Measurements from ENCODE around the gene CCDC178. TPM values are rescaled to one million over a fixed set of nuclear protein-coding genes. Genes with fewer than 3 reads are reported as not detected.

The CCDC178 gene
- total RNA-seq, 1 experiment from 2014 or later: not detected

DNA sequence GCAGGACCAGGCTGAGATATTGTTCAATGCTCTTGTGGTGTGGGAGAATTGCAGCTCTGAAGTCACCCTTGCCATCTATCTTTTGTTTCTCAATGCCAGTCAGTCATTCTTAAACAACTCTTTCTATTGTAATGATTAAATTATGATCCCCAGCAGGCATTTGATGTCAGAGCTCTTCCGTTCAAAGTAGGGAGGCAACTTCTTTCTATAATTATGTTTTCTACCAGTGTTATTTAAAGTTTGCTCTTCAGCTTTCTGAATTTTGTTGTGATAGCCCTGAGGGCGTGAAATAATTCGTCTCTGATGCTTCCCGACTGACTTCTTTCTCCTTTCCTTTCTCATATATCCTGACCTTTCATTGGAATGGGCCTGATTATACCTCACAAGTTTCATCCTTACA lies 506.3 kb downstream of the CCDC178 start:
- DNase-seq (ENCODE audit: low read depth, low spot score): no peak
- ChIA-PET RAD21 (ENCODE audit: low non-redundant PET in 1 of 2, low total read pairs in 2 of 2, uncharacterized antibody in 2 of 2, unreplicated experiment in 2 of 2) (no interaction called here), POLR2A (no interaction called here), CTCF (no interaction called here)
- Histone ChIP-seq H3K27ac (ENCODE audit: low read depth, low read length) (no peak overlapping the region), H3K4me3 (replicated peaks in 1 of 2; ENCODE audit: low read depth in 1 of 2, low read length in 2 of 2) (no peak overlapping the region), H3K9me3 (ENCODE audit: control insufficient read depth in 1 of 2, insufficient read depth in 1 of 2, low read depth in 1 of 2, low read length in 2 of 2) (0 out of 4 replicates have a peak, but pooled peaks cover 0 to 6% of the 10 kb centered on the region in 2 experiments), H3K27me3 (ENCODE audit: insufficient read depth, low read length) (no peaks in the 10 kb centered on the region), H2AFZ (ENCODE audit: low read depth, low read length, poor library complexity, severe bottlenecking) (no peak overlapping the region), H4K20me1 (ENCODE audit: insufficient read depth) (no peaks in the 10 kb centered on the region), H3K4me2 (ENCODE audit: low read length) (no peak overlapping the region), H3K9me2 (ENCODE audit: insufficient read depth) (no peaks in the 10 kb centered on the region), H3K4me1 (ENCODE audit: control insufficient read depth in 1 of 2, insufficient read depth in 2 of 2, low read length in 2 of 2) (no peaks in the 10 kb centered on the region), H3K9ac (ENCODE audit: low read length) (no peak overlapping the region), H3K36me3 (ENCODE audit: control insufficient read depth in 1 of 2, insufficient read depth in 2 of 2, low read length in 2 of 2) (no peaks in the 10 kb centered on the region), H3K79me2 (ENCODE audit: insufficient read depth, low read length) (no peaks in the 10 kb centered on the region)
- BruUV-seq (replicated peaks): no TSS peak
- intact Hi-C loops (cut with micrococcal nuclease): loop anchor here (10.0 kb wide), 1 partner anchor 779 kb away; no protein-coding TSS in a partner anchor
- no peak for ATAC-seq
- TF ChIP-seq TCF7L2 (IDR thresholded peaks at IDR 0.05; ENCODE audit: borderline replicate concordance, extremely low read depth, insufficient read depth, insufficient read length) (no peak), FOSL1 (IDR thresholded peaks at IDR 0.05; ENCODE audit: low read depth) (no peak), YY1 (IDR thresholded peaks at IDR 0.05; ENCODE audit: extremely low read depth, insufficient replicate concordance, low read depth, low read length) (no peak), CBX3 (IDR thresholded peaks at IDR 0.05; ENCODE audit: low read depth) (no peak), POLR2AphosphoS5 (IDR thresholded peaks at IDR 0.05; ENCODE audit: low read depth, low read length) (no peak), JUND (IDR thresholded peaks at IDR 0.05) (no peak), ELF1 (IDR thresholded peaks at IDR 0.05; ENCODE audit: borderline replicate concordance, low read depth) (no peak), SIN3A (IDR thresholded peaks at IDR 0.05; ENCODE audit: low read depth) (no peak), ZFX (IDR thresholded peaks at IDR 0.05) (no peak), CEBPB (IDR thresholded peaks at IDR 0.05; ENCODE audit: low read depth) (no peak), EZH2phosphoT487 (IDR thresholded peaks at IDR 0.05; ENCODE audit: borderline replicate concordance) (no peak), ZNF274 (IDR thresholded peaks at IDR 0.05; ENCODE audit: low read depth, low read length) (no peak), SRF (IDR thresholded peaks at IDR 0.05; ENCODE audit: low read depth) (no peak)
- TF ChIP-seq, protein P1, sequence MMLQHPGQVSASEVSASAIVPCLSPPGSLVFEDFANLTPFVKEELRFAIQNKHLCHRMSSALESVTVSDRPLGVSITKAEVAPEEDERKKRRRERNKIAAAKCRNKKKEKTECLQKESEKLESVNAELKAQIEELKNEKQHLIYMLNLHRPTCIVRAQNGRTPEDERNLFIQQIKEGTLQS (IDR thresholded peaks at IDR 0.05): no peak
- TF ChIP-seq, protein P2, sequence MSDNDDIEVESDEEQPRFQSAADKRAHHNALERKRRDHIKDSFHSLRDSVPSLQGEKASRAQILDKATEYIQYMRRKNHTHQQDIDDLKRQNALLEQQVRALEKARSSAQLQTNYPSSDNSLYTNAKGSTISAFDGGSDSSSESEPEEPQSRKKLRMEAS (IDR thresholded peaks at IDR 0.05): no peak
- TF ChIP-seq, protein P3, sequence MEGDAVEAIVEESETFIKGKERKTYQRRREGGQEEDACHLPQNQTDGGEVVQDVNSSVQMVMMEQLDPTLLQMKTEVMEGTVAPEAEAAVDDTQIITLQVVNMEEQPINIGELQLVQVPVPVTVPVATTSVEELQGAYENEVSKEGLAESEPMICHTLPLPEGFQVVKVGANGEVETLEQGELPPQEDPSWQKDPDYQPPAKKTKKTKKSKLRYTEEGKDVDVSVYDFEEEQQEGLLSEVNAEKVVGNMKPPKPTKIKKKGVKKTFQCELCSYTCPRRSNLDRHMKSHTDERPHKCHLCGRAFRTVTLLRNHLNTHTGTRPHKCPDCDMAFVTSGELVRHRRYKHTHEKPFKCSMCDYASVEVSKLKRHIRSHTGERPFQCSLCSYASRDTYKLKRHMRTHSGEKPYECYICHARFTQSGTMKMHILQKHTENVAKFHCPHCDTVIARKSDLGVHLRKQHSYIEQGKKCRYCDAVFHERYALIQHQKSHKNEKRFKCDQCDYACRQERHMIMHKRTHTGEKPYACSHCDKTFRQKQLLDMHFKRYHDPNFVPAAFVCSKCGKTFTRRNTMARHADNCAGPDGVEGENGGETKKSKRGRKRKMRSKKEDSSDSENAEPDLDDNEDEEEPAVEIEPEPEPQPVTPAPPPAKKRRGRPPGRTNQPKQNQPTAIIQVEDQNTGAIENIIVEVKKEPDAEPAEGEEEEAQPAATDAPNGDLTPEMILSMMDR (IDR thresholded peaks at IDR 0.05 in 2 of 3, conservative IDR thresholded peaks at IDR 0.05 in 1 of 3; ENCODE audit: borderline replicate concordance in 1 of 3, insufficient read depth in 1 of 3, low read depth in 2 of 3, low read length in 2 of 3): no peak
- TF ChIP-seq, protein P4, sequence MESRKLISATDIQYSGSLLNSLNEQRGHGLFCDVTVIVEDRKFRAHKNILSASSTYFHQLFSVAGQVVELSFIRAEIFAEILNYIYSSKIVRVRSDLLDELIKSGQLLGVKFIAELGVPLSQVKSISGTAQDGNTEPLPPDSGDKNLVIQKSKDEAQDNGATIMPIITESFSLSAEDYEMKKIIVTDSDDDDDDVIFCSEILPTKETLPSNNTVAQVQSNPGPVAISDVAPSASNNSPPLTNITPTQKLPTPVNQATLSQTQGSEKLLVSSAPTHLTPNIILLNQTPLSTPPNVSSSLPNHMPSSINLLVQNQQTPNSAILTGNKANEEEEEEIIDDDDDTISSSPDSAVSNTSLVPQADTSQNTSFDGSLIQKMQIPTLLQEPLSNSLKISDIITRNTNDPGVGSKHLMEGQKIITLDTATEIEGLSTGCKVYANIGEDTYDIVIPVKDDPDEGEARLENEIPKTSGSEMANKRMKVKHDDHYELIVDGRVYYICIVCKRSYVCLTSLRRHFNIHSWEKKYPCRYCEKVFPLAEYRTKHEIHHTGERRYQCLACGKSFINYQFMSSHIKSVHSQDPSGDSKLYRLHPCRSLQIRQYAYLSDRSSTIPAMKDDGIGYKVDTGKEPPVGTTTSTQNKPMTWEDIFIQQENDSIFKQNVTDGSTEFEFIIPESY (IDR thresholded peaks at IDR 0.05; ENCODE audit: extremely low read depth, insufficient replicate concordance, low read length): no peak
- TF ChIP-seq, protein P5, sequence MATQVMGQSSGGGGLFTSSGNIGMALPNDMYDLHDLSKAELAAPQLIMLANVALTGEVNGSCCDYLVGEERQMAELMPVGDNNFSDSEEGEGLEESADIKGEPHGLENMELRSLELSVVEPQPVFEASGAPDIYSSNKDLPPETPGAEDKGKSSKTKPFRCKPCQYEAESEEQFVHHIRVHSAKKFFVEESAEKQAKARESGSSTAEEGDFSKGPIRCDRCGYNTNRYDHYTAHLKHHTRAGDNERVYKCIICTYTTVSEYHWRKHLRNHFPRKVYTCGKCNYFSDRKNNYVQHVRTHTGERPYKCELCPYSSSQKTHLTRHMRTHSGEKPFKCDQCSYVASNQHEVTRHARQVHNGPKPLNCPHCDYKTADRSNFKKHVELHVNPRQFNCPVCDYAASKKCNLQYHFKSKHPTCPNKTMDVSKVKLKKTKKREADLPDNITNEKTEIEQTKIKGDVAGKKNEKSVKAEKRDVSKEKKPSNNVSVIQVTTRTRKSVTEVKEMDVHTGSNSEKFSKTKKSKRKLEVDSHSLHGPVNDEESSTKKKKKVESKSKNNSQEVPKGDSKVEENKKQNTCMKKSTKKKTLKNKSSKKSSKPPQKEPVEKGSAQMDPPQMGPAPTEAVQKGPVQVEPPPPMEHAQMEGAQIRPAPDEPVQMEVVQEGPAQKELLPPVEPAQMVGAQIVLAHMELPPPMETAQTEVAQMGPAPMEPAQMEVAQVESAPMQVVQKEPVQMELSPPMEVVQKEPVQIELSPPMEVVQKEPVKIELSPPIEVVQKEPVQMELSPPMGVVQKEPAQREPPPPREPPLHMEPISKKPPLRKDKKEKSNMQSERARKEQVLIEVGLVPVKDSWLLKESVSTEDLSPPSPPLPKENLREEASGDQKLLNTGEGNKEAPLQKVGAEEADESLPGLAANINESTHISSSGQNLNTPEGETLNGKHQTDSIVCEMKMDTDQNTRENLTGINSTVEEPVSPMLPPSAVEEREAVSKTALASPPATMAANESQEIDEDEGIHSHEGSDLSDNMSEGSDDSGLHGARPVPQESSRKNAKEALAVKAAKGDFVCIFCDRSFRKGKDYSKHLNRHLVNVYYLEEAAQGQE (IDR thresholded peaks at IDR 0.05; ENCODE audit: low read depth): no peak

Measured in HCT116 (cell line).